ENCODE data around the gene SLC23A1. TPM values are rescaled to one million over a fixed set of nuclear protein-coding genes. Genes with fewer than 3 reads are reported as not detected.

SLC23A1 gene
- total RNA-seq (not detected), polyA plus RNA-seq (not detected)

- H3K4me3 ChIP-seq (ENCODE audit: low read depth, low read length) = no peak within 1 kb of the TSS
- no peaks in the 10 kb centered on the region for H3K4me1 ChIP-seq (ENCODE audit: insufficient read depth)
- no peak for DNase-seq (ENCODE audit: extremely low spot score)
- no peak within 1 kb of the TSS for H3K27ac ChIP-seq (ENCODE audit: low read depth)
- WGBS = 73% methylated on average over 10 of the region's 10 CpGs
- H3K36me3 ChIP-seq (ENCODE audit: insufficient read depth) = no peaks in the 10 kb centered on the region
These were observed at the start of gene SLC23A1 for GRCh38 chr5:139383275-139383992. Gene SLC23A1, minus strand, starts transcription at chr5:139383297. Its CDS starts 44 bp downstream, at chr5:139383253.

GRCh38 chr5:139431706-139432105 is 48.6 kb upstream of the SLC23A1 start:
- Histone ChIP-seq H3K4me1 (ENCODE audit: insufficient read depth) (no peaks in the 10 kb centered on the region), H3K4me3 (ENCODE audit: low read depth, low read length) (no peak overlapping the region), H3K27ac (ENCODE audit: low read depth) (no peak overlapping the region), H3K36me3 (ENCODE audit: insufficient read depth) (no peaks in the 10 kb centered on the region)
- WGBS = 76% methylated on average over 1 of the region's 1 CpG
- no peak for DNase-seq (ENCODE audit: extremely low spot score)

- Histone ChIP-seq H3K4me1 (ENCODE audit: insufficient read depth) (no peaks in the 10 kb centered on the region), H3K4me3 (ENCODE audit: low read depth, low read length) (no peak overlapping the region), H3K27ac (ENCODE audit: low read depth) (no peak overlapping the region), H3K36me3 (ENCODE audit: insufficient read depth) (no peaks in the 10 kb centered on the region)
- no peak for DNase-seq (ENCODE audit: extremely low spot score)
- 76% methylated on average over 2 of the region's 2 CpGs for WGBS
These were observed 46.9 kb upstream of the SLC23A1 start for GRCh38 chr5:139430015-139430414.

GRCh38 chr5:139426203-139426885 is 43.2 kb upstream of the SLC23A1 start:
- no peak for DNase-seq (ENCODE audit: extremely low spot score)
- Histone ChIP-seq H3K4me1 (ENCODE audit: insufficient read depth) (no peaks in the 10 kb centered on the region), H3K4me3 (ENCODE audit: low read depth, low read length) (no peak overlapping the region), H3K27ac (ENCODE audit: low read depth) (no peak overlapping the region), H3K36me3 (ENCODE audit: insufficient read depth) (no peaks in the 10 kb centered on the region)
- WGBS = 65% methylated on average over 8 of the region's 8 CpGs

- WGBS = 74% methylated on average over 5 of the region's 5 CpGs
- Histone ChIP-seq H3K4me3 (ENCODE audit: low read depth, low read length) (no peak overlapping the region), H3K36me3 (ENCODE audit: insufficient read depth) (no peaks in the 10 kb centered on the region), H3K27ac (ENCODE audit: low read depth) (no peak overlapping the region), H3K4me1 (ENCODE audit: insufficient read depth) (no peaks in the 10 kb centered on the region)
- no peak for DNase-seq (ENCODE audit: extremely low spot score)
These were observed 42.4 kb upstream of the SLC23A1 start for GRCh38 chr5:139425497-139425896.

- Histone ChIP-seq H3K4me1 (ENCODE audit: insufficient read depth) (no peaks in the 10 kb centered on the region), H3K4me3 (ENCODE audit: low read depth, low read length) (no peak overlapping the region), H3K36me3 (ENCODE audit: insufficient read depth) (no peaks in the 10 kb centered on the region), H3K27ac (ENCODE audit: low read depth) (no peak overlapping the region)
- no peak for DNase-seq (ENCODE audit: extremely low spot score)
- 39% methylated on average over 5 of the region's 5 CpGs for WGBS
These were observed 39.3 kb upstream of the SLC23A1 start for GRCh38 chr5:139422307-139422893.

- Histone ChIP-seq H3K27ac (ENCODE audit: low read depth) (no peak overlapping the region), H3K36me3 (ENCODE audit: insufficient read depth) (no peaks in the 10 kb centered on the region), H3K4me1 (ENCODE audit: insufficient read depth) (no peaks in the 10 kb centered on the region), H3K4me3 (ENCODE audit: low read depth, low read length) (no peak overlapping the region)
- DNase-seq (ENCODE audit: extremely low spot score) = no peak
- 79% methylated on average over 9 of the region's 9 CpGs for WGBS
These were observed 36.4 kb upstream of the SLC23A1 start for GRCh38 chr5:139419226-139420192.

GRCh38 chr5:139418793-139419192 is 35.7 kb upstream of the SLC23A1 start:
- Histone ChIP-seq H3K4me1 (ENCODE audit: insufficient read depth) (no peaks in the 10 kb centered on the region), H3K27ac (ENCODE audit: low read depth) (no peak overlapping the region), H3K36me3 (ENCODE audit: insufficient read depth) (no peaks in the 10 kb centered on the region), H3K4me3 (ENCODE audit: low read depth, low read length) (no peak overlapping the region)
- DNase-seq (ENCODE audit: extremely low spot score) = no peak
- 83% methylated on average over 1 of the region's 1 CpG for WGBS

GRCh38 chr5:139417214-139417613 is 34.1 kb upstream of the SLC23A1 start:
- Histone ChIP-seq H3K4me1 (ENCODE audit: insufficient read depth) (no peaks in the 10 kb centered on the region), H3K36me3 (ENCODE audit: insufficient read depth) (no peaks in the 10 kb centered on the region), H3K27ac (ENCODE audit: low read depth) (no peak overlapping the region), H3K4me3 (ENCODE audit: low read depth, low read length) (no peak overlapping the region)
- DNase-seq (ENCODE audit: extremely low spot score) = no peak
- 31% methylated on average over 4 of the region's 4 CpGs for WGBS

GRCh38 chr5:139416651-139417050 is 33.6 kb upstream of the SLC23A1 start:
- 48% methylated on average over 9 of the region's 9 CpGs for WGBS
- no peak for DNase-seq (ENCODE audit: extremely low spot score)
- Histone ChIP-seq H3K27ac (ENCODE audit: low read depth) (no peak overlapping the region), H3K36me3 (ENCODE audit: insufficient read depth) (no peaks in the 10 kb centered on the region), H3K4me1 (ENCODE audit: insufficient read depth) (no peaks in the 10 kb centered on the region), H3K4me3 (ENCODE audit: low read depth, low read length) (no peak overlapping the region)

GRCh38 chr5:139415869-139416268 is 32.8 kb upstream of the SLC23A1 start:
- Histone ChIP-seq H3K4me3 (ENCODE audit: low read depth, low read length) (no peak overlapping the region), H3K27ac (ENCODE audit: low read depth) (no peak overlapping the region), H3K36me3 (ENCODE audit: insufficient read depth) (no peaks in the 10 kb centered on the region), H3K4me1 (ENCODE audit: insufficient read depth) (no peaks in the 10 kb centered on the region)
- no peak for DNase-seq (ENCODE audit: extremely low spot score)

GRCh38 chr5:139415221-139415861 is 32.2 kb upstream of the SLC23A1 start:
- DNase-seq (ENCODE audit: extremely low spot score) = no peak
- H3K4me3 ChIP-seq (ENCODE audit: low read depth, low read length) = no peak overlapping the region
- H3K4me1 ChIP-seq (ENCODE audit: insufficient read depth) = no peaks in the 10 kb centered on the region
- WGBS = 54% methylated on average over 8 of the region's 8 CpGs
- no peaks in the 10 kb centered on the region for H3K36me3 ChIP-seq (ENCODE audit: insufficient read depth)
- no peak overlapping the region for H3K27ac ChIP-seq (ENCODE audit: low read depth)

- Histone ChIP-seq H3K36me3 (ENCODE audit: insufficient read depth) (no peaks in the 10 kb centered on the region), H3K27ac (ENCODE audit: low read depth) (no peak overlapping the region), H3K4me1 (ENCODE audit: insufficient read depth) (no peaks in the 10 kb centered on the region), H3K4me3 (ENCODE audit: low read depth, low read length) (no peak overlapping the region)
- 76% methylated on average over 9 of the region's 9 CpGs for WGBS
- DNase-seq (ENCODE audit: extremely low spot score) = no peak
These were observed 31.6 kb upstream of the SLC23A1 start for GRCh38 chr5:139414581-139415130.
